Right lobe of liver (tissue), 4 donors: Measurements from ENCODE around the gene CYB5D1.

Experiments
- POLR2A ChIP-seq: fragments of 450-650 bp; IDR thresholded peaks from one replicate; pipeline ENCODE4 v1.6.1; 2017; ENCODE audit warnings: antibody characterized with exemption, mild to moderate bottlenecking
- TF ChIP-seq, protein P1 (sequence below), 4 donors: fragments of 200-600 bp in 3 of 4; fragments of 450-650 bp in 1 of 4; IDR thresholded peaks; one replicate each; pipeline versions ENCODE4 v1.5.1 to v1.8.0; 2016 to 2022; ENCODE audit warnings: antibody characterized with exemption in 4 of 4, mild to moderate bottlenecking in 2 of 4
- donor health status: DM: no; HTN: no; CAD: no.
- donor health status: DM: no; HTN: no; CAD: no.
- donor health status: DM: no; HTN: yes; CAD: no.

DNA sequence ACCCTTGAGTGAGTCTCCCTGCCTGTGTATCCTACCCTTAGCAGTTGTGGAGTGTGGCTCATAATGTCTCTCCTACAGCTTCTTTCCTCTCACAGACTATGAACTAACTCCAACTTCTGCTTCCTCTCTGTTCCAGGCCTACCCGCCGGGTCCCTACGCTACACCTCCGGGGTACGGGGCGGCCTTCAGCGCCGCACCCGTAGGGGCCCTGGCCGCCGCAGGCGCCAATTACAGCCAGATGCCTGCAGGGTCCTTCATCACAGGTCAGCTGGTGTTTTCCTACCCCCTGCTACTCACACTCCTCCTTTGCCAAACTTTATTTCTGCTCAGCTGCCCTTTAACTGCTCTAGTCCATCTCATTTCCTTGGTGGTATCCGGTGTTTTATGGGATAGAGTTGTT, 52.9 kb downstream of the CYB5D1 start:
- TF ChIP-seq, protein P1, sequence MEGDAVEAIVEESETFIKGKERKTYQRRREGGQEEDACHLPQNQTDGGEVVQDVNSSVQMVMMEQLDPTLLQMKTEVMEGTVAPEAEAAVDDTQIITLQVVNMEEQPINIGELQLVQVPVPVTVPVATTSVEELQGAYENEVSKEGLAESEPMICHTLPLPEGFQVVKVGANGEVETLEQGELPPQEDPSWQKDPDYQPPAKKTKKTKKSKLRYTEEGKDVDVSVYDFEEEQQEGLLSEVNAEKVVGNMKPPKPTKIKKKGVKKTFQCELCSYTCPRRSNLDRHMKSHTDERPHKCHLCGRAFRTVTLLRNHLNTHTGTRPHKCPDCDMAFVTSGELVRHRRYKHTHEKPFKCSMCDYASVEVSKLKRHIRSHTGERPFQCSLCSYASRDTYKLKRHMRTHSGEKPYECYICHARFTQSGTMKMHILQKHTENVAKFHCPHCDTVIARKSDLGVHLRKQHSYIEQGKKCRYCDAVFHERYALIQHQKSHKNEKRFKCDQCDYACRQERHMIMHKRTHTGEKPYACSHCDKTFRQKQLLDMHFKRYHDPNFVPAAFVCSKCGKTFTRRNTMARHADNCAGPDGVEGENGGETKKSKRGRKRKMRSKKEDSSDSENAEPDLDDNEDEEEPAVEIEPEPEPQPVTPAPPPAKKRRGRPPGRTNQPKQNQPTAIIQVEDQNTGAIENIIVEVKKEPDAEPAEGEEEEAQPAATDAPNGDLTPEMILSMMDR (IDR thresholded peaks at IDR 0.05), result no peak
- TF ChIP-seq POLR2A, result no peak
